ENCODE measurements around the gene ZNF217. TPM values are rescaled to one million over a fixed set of nuclear protein-coding genes. Genes with fewer than 3 reads are reported as not detected.
A peak's percentile ranks its signal among the peaks of the same experiment; 100 is the strongest.

Gene ZNF217
- total RNA-seq, 2 experiments from 2014 or later: 83.5 to 87.4 TPM

DNA sequence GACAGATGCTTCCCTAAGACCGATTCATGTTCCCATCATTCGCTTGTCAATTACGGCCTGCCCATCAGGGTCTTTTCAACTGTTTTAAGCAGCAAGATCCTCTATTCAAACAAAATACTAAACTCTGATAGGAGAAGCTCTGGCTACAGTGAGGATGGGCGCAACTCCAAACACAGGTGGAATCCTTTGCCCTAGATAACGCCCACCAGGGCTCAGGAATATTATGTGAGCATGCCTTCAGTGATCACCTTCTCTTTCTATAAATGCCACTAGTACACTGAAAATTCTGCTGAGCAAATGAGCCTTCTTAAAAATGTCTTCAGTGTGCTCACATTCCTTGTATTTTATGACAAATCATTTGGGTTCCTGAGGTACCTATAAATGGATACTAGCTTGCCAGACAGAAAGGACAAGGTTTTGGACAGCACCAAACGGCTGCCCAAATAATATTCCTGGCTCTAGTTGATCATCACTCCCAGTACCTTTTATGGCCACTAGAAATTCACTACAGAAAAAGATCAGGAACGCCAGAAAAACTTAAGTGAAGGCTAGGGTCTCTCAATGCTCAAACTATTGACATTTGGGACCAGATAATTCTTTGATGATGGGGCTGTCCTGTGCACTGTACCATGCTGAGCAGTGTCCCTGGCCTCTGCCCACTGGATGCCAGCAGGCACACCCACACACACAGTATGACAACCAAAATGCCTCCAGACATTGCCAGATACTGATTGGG lies 13.1 kb downstream of the ZNF217 start:
- H3K4me1 ChIP-seq (ENCODE audit: insufficient read depth, low read length): peaks cover 68% of the 10 kb centered on the region
- H3K9me3 ChIP-seq (ENCODE audit: control insufficient read depth in 1 of 2, insufficient read depth in 1 of 2, low read length in 2 of 2): no peaks in the 10 kb centered on the region
- H3K36me3 ChIP-seq (ENCODE audit: insufficient read depth, low read length): peaks cover 57% of the 10 kb centered on the region
- CTCF ChIA-PET: interaction anchor here (1.1 to 2.0 kb wide), 4 partner anchors 285 to 335 kb away, joined by 3 to 11 read pairs (median 4); no protein-coding TSS in a partner anchor
- H3K27ac Mint-ChIP-seq: peak overlapping the region; percentile 100
- peak overlapping the region; percentile 57 for H3K4me3 ChIP-seq (ENCODE audit: low read length)
- ATAC-seq (ENCODE audit: poor library complexity): no peak
- peak overlapping the region; percentile 68 to 73 for H3K27ac ChIP-seq (ENCODE audit: low read depth in 1 of 2, low read length in 2 of 2)
- intact Hi-C loops (cut with DNase I, micrococcal nuclease): loop anchor here in 1 of 2 experiments (5.0 kb wide), 1 partner anchor 42 kb away; no protein-coding TSS in a partner anchor
- peak in 2 of 14 experiments; percentile 19 to 24 for DNase-seq
- H3K27me3 Mint-ChIP-seq: no peaks in the 10 kb centered on the region
- POLR2A ChIA-PET: interaction anchor here (1.0 to 6.8 kb wide), 13 partner anchors 13 to 355 kb away, joined by 3 to 95 read pairs (median 5); partner anchors contain the start of gene ZNF217
- H3K4me3 Mint-ChIP-seq: peak overlapping the region; percentile 90
- peaks cover 73% of the 10 kb centered on the region for H3K36me3 Mint-ChIP-seq (ENCODE audit: low read depth)
- H3K27me3 ChIP-seq (ENCODE audit: control insufficient read depth in 1 of 2, insufficient read depth in 2 of 2, low read length in 2 of 2): no peaks in the 10 kb centered on the region
- H3K4me1 Mint-ChIP-seq (ENCODE audit: low read depth): peaks cover 97% of the 10 kb centered on the region
- H3K9me3 Mint-ChIP-seq: no peaks in the 10 kb centered on the region
- TF ChIP-seq, protein P1, sequence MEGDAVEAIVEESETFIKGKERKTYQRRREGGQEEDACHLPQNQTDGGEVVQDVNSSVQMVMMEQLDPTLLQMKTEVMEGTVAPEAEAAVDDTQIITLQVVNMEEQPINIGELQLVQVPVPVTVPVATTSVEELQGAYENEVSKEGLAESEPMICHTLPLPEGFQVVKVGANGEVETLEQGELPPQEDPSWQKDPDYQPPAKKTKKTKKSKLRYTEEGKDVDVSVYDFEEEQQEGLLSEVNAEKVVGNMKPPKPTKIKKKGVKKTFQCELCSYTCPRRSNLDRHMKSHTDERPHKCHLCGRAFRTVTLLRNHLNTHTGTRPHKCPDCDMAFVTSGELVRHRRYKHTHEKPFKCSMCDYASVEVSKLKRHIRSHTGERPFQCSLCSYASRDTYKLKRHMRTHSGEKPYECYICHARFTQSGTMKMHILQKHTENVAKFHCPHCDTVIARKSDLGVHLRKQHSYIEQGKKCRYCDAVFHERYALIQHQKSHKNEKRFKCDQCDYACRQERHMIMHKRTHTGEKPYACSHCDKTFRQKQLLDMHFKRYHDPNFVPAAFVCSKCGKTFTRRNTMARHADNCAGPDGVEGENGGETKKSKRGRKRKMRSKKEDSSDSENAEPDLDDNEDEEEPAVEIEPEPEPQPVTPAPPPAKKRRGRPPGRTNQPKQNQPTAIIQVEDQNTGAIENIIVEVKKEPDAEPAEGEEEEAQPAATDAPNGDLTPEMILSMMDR (IDR thresholded peaks at IDR 0.05): no peak

DNA sequence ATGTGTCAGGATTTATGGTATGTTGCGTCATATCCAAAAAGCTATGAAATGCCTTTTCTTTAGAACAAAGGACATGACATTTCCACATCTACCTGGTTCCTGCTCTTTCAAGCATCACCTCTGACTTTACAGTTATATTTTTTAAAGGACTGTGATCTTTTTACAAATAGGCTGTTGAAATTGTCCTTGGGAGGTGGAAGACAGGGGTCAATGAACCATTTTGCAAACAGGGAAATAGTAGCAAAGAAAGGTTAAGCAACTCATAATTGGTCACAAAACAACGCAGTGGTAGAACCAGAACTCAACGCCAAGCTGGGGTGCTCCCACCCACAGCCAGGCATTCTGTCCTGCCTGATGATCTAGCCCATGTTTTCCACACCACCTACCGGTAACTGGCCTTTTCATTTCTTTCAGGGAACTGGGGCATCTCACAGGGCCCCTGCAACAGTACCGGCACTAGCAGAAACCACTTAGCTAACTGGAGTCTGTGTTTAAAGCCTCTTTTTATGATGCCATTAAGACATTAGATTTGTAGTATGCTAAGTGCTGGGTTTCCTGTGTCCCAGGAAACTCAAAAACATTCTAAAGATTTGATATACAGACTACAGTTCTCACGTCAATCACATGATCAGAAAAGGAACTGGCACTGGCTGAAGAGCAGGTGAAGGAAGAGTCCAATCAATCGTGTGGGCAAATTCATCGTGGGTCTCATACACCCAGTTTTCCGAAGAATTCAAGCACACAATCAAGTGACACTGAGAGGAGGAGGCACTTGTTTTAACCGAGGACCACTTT lies 13.9 kb downstream of the ZNF217 start:
- CTCF ChIA-PET: interaction anchor here (1.0 to 2.0 kb wide), 6 partner anchors 10 to 336 kb away, joined by 3 to 11 read pairs (median 3); no protein-coding TSS in a partner anchor
- POLR2A ChIA-PET: interaction anchor here (1.0 to 6.8 kb wide), 15 partner anchors 14 to 355 kb away, joined by 3 to 95 read pairs (median 5); partner anchors contain the start of gene ZNF217
- Mint-ChIP-seq H3K9me3 (no peaks in the 10 kb centered on the region), H3K4me1 (ENCODE audit: low read depth) (peaks cover 97% of the 10 kb centered on the region), H3K27me3 (no peaks in the 10 kb centered on the region), H3K36me3 (ENCODE audit: low read depth) (peaks cover 81% of the 10 kb centered on the region), H3K4me3 (peak overlapping the region; percentile 90), H3K27ac (peak overlapping the region; percentile 100)
- peak overlapping the region; percentile 57 for H3K4me3 ChIP-seq (ENCODE audit: low read length)
- intact Hi-C loops (cut with DNase I, micrococcal nuclease): loop anchor here (1.0 to 10.0 kb wide), 12 partner anchors 43 to 619 kb away; no protein-coding TSS in a partner anchor
- peaks cover 70% of the 10 kb centered on the region for H3K4me1 ChIP-seq (ENCODE audit: insufficient read depth, low read length)
- DNase-seq: peak in 5 of 14 experiments; percentile 27 to 80 (median 56)
- TF ChIP-seq, protein P1 (IDR thresholded peaks at IDR 0.05): no peak
- peaks cover 65% of the 10 kb centered on the region for H3K36me3 ChIP-seq (ENCODE audit: insufficient read depth, low read length)
- no peaks in the 10 kb centered on the region for H3K9me3 ChIP-seq (ENCODE audit: control insufficient read depth in 1 of 2, insufficient read depth in 1 of 2, low read length in 2 of 2)
- ATAC-seq (ENCODE audit: poor library complexity): peak; percentile 40
- H3K27ac ChIP-seq (ENCODE audit: low read depth in 1 of 2, low read length in 2 of 2): peak overlapping the region; percentile 68 to 73
- no peaks in the 10 kb centered on the region for H3K27me3 ChIP-seq (ENCODE audit: control insufficient read depth in 1 of 2, insufficient read depth in 2 of 2, low read length in 2 of 2)

DNA sequence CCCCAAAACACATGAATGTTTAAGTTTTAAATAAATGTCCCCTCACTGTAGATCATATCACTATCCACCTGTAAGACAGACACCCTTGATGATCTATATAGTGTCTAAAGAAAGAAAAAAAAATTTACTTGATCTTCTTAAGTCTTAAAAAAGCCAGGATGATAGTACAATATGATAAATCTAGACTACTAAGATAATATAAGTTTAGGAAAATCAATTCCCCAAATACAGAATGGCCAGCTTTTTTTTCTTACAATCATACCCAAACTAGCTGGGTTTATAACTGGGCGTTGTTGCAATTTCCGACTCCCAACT lies 14.4 kb downstream of the ZNF217 start:
- H3K36me3 Mint-ChIP-seq (ENCODE audit: low read depth): peaks cover 86% of the 10 kb centered on the region

More for the DNA sequence above, 14.4 kb downstream of the ZNF217 start:
- H3K9me3 Mint-ChIP-seq: no peaks in the 10 kb centered on the region
- CTCF ChIA-PET: interaction anchor here (1.0 to 2.0 kb wide), 6 partner anchors 10 to 336 kb away, joined by 3 to 11 read pairs (median 3); no protein-coding TSS in a partner anchor
- peaks cover 70% of the 10 kb centered on the region for H3K36me3 ChIP-seq (ENCODE audit: insufficient read depth, low read length)
- POLR2A ChIA-PET: interaction anchor here (1.0 to 6.8 kb wide), 14 partner anchors 15 to 356 kb away, joined by 3 to 95 read pairs (median 5); partner anchors contain the start of gene ZNF217
- ATAC-seq (ENCODE audit: poor library complexity): no peak
- H3K9me3 ChIP-seq (ENCODE audit: control insufficient read depth in 1 of 2, insufficient read depth in 1 of 2, low read length in 2 of 2): no peaks in the 10 kb centered on the region
- no peaks in the 10 kb centered on the region for H3K27me3 Mint-ChIP-seq
- DNase-seq: no peak
- H3K4me3 Mint-ChIP-seq: peak overlapping the region; percentile 90
- H3K4me1 ChIP-seq (ENCODE audit: insufficient read depth, low read length): peaks cover 75% of the 10 kb centered on the region
- peaks cover 96% of the 10 kb centered on the region for H3K4me1 Mint-ChIP-seq (ENCODE audit: low read depth)
- peak overlapping the region; percentile 57 for H3K4me3 ChIP-seq (ENCODE audit: low read length)
- H3K27me3 ChIP-seq (ENCODE audit: control insufficient read depth in 1 of 2, insufficient read depth in 2 of 2, low read length in 2 of 2): no peaks in the 10 kb centered on the region
- H3K27ac ChIP-seq (ENCODE audit: low read depth in 1 of 2, low read length in 2 of 2): peak overlapping the region; percentile 68 to 73
- TF ChIP-seq, protein P1 (IDR thresholded peaks at IDR 0.05): no peak
- H3K27ac Mint-ChIP-seq: peak overlapping the region; percentile 100
- intact Hi-C loops (cut with DNase I, micrococcal nuclease): loop anchor here (1.0 to 10.0 kb wide), 12 partner anchors 43 to 620 kb away; no protein-coding TSS in a partner anchor
